NCI-H345 (cell line): ENCODE results near the gene AHNAK2.
"Not testable (repeated sequence)": the region's sequence is repeated elsewhere in the genome, so short reads cannot be mapped to it uniquely, and the experiment has no call there.

Source experiments
- DNase-seq: peaks from one replicate; lab custom pipeline; 2025; lab: John Stamatoyannopoulos, UW

Gene AHNAK2

GRCh38 chr14:104898870-104899510 lies 79.2 kb downstream of the AHNAK2 start:
- no peak for DNase-seq

- no peak for DNase-seq
Observed at GRCh38 chr14:104898195-104898558, 80.0 kb downstream of the AHNAK2 start.

DNA sequence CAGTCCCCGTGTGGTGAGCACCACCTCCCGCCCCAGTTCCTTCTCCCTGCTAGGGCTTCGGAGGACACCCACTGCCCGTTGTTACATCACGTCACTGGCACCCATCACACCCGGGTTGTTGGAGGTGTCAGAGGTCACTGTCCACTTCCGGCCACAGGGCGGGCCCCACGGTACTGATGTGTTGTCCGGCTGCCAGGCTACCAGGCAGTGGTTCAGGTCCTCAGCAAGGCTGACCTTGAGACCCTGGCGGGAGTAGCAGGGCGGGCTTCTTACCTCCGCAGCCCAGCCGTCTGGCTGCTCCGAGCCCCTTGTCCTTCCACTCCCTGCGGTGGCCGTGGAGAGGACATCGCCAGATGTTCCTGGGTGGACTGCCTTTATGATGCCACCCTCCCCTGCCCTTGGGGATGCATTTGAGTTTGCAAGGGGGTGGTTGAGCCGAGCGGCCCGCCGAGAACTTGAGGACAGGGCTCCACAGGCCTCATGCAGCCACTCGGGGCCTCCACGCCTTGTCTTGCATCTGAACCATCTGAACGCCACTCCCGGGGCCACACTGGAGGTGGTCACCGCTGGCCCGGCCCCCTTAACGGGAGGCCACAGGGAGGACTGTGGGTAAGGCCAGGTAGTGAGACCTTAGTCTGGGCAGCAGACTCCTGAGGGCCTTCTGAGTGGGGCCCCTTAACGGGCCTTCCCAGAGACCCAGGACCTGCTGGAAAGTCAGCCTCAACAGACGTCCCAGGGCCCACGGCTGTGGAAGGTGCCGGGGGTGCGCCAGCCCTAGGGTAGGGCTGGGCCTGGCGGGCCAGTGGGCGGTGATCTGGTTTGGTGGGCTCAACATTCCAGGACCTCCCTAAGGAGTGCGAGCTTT lies 80.6 kb downstream of the AHNAK2 start:
- DNase-seq, result no peak

GRCh38 chr14:104895786-104896661 lies 82.2 kb downstream of the AHNAK2 start:
- peak; percentile 96 for DNase-seq

GRCh38 chr14:104895207-104895785 lies 82.9 kb downstream of the AHNAK2 start:
- no peak for DNase-seq

DNA sequence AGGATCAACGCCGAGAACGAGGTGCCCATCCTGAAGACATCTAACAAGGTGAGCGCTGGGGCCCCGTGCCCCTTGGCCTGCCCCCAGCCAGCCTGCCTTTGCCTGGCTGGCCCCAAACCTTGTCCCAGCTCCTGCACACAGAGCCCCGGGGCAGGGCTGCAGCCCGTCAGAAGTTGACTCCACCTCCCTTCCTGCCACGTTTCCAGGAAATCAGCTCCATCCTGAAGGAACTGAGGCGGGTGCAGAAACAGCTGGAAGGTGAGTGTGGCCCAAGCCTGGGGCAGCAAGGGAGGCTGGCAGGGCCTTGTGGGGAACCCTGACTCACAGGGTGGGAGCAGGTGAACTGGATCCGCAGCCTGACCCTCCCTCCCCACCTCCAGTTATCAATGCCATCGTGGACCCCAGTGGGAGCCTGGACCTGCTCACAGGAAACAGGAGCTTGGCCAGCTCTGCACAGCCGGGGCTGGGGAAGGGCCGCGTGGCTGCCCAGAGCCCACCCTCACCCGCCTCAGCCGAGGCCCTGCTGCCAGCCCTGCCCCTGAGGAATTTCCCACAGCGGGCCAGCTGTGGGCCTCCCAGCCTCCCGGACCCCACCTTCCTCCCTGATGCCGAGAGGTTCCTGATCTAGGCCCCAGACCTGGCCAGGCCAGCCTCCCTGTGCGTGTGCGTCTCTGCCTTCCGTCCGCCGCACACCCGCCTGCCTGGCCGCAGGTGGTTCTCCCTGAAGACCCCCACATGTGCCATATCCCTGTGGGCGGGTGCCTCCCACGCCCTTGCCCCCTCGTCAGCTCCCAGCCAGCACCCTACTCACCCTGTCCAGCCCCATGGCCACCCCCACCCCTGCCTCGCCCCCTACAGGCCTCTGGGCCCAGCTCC lies 83.6 kb downstream of the AHNAK2 start:
- DNase-seq, result no peak

DNA sequence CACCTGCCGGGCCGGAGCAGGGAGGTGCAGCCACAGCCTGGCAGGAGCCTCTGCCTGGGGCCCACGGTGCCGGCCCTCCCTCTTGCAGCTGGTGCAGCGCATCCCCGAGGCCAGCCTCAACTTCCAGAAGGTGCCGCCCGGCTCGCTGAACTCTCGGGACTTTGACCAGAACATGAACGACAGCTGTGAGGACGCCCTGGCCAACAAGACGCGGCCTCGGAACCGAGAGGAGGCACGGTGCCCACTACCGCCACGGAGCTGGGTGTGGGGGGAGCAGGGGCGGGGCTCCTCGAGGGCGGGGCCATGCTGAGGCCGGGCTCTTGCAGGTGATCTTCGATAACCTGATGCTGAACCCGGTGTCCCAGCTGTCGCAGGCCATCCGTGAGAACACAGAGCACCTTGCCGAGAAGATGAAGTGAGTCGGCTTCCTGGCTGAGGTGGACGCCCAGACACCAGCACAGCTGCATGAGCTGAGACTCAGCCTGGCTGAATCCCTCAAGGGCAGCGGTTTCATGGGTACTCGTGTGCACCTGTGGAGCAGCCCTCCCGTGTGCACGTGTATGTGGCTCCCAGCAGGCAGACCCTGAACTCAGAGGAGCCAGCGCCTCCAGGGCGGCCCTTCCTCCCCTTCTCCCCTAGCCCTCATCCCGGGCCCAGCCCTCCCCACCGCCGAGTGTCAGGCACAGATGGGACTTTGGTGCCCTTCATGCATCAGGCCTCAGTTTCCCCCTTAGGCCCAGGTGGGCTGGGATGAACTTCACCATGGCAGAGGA lies 84.6 kb downstream of the AHNAK2 start:
- no peak for DNase-seq

DNA sequence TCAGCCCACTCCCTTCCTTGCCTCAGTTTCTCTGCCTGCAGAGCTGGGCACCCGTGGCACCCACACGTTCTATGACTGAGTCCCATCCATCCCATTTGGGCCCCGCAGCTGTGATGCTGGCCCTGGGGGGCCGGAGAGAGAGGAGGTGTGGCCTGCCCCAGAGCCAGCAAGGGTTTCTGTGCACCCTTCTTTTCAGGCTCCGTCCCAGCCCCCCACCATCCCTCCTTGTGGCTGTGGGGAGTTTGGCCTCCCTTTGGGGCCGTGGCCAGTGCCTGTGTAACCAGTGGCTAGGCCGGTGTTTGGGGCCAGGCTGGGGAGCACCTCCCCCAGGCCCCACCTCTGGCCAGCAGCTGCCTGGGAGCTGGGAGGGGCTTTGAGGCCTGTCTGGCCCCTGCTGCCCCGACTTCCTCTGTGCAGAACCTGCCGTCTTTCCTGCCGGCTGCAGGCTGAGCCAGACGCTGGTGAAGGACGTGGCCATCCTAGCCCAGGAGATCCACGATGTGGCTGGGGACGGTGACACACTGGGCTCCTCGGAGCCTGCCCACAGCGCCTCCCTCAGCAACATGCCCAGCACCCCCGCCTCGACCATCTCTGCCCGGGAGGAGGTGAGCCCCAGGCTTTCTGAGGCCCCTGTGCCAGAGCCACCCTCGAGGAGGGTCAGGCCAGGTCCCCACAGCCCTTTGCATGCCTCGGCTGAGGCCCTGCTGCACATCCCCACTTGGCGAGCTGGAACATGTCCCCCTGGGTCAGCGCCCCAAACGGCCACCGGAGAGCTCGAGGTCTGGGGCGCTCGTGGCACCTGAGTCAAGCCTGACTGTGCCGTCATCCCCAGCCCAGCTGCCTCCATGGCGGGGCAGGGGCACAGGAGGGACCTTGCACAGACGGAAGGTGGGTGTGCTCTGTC lies 85.4 kb downstream of the AHNAK2 start:
- DNase-seq, result no peak

- no peak for DNase-seq
Observed at GRCh38 chr14:104891664-104892530, 86.3 kb downstream of the AHNAK2 start.

- DNase-seq, result no peak
Observed at GRCh38 chr14:104891121-104891551, 87.0 kb downstream of the AHNAK2 start.

GRCh38 chr14:104890292-104890691 lies 87.9 kb downstream of the AHNAK2 start:
- DNase-seq, result not testable (repeated sequence)

- DNase-seq, result no peak
Observed at GRCh38 chr14:104889375-104889757, 88.8 kb downstream of the AHNAK2 start.

- no peak for DNase-seq
Observed at GRCh38 chr14:104888489-104889374, 89.4 kb downstream of the AHNAK2 start.

DNA sequence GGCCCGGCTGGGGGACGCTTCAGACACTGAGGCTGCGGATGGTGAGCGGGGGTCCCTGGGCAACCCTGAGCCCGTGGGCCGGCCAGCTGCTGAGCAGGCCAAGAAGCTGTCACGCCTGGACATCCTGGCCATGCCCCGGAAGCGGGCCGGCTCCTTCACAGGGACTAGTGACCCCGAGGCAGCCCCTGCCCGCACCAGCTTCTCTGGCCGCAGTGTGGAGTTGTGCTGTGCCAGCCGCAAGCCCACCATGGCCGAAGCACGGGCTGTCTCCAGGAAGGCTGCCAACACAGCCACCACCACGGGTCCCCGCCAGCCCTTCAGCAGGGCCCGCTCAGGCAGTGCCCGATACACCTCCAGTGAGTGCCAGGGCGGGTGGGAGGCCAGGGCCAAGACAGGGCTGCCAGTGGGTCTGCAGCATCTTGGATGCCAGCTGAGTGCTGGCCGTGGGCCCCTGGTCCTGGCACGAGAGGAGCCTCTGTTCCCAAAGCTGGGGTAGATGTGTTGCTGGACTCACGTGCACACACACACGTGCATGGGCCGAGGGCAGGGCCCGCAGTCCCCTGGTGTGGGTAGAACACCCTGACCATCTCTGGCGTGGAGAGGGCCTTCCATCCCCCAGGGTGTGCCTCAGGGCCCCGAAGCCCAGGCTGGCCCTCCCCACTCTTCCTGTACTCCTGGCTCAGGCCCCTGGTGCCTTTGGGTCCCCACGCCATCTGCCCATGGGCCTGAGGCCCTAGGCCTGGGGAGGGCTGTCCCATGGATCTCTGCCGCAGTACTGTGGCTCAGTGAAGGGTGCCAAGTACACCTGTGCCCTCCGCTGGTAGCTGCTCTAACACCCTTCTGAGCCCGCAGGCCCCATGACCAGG lies 90.3 kb downstream of the AHNAK2 start:
- DNase-seq, result no peak
